ENCODE results near the gene PRKCB.

PRKCB gene

DNA sequence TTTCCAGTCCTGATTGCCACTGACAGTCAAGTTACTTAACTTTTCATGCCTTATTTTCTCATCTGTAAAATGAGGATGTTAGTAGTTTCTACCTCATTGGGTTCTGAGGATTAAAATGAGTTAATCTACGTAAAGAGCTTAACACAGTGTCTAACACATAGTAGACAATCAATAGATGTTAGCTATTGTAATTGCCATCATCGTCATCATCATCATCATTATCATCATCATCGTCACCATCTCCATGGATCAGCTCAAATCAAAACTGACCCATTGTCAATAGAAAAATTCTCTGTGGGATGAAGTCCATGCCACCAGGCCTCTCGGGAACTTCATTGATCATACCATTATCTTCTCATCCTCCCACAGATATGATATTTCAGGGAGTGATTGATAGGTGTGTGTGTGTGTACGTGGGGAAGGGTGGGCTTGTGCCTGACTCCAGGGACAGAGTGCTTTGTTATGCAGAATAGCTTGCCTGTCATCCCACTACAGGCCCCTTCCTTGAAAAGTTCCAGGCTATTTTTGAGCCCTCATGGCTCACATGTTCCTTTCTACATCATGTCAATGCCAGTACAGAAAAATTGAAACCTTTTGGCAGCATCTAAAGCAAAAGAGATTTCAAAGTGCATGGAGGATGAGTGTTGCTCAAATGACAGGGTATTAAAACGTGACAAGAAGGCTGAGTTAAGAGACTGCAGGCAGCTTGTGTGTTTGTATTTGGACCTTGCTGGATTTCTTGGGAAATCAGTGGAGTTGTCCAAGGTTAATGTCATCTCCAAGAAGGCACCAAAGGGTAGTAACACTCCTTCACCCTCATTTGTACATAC is 133.9 kb downstream of the PRKCB start:
- Histone ChIP-seq H3K27ac (ENCODE audit: poor library complexity, severe bottlenecking) (no peak overlapping the region), H3K36me3 (ENCODE audit: low read depth) (no peaks in the 10 kb centered on the region), H3K9me3 (ENCODE audit: severe bottlenecking) (no peaks in the 10 kb centered on the region), H3K27me3 (ENCODE audit: insufficient read depth, poor library complexity, severe bottlenecking) (peaks cover 3% of the 10 kb centered on the region), H3K4me1 (ENCODE audit: insufficient read depth, poor library complexity, severe bottlenecking) (no peaks in the 10 kb centered on the region), H3K4me3 (ENCODE audit: severe bottlenecking) (no peak overlapping the region)
- TF ChIP-seq, protein P1, sequence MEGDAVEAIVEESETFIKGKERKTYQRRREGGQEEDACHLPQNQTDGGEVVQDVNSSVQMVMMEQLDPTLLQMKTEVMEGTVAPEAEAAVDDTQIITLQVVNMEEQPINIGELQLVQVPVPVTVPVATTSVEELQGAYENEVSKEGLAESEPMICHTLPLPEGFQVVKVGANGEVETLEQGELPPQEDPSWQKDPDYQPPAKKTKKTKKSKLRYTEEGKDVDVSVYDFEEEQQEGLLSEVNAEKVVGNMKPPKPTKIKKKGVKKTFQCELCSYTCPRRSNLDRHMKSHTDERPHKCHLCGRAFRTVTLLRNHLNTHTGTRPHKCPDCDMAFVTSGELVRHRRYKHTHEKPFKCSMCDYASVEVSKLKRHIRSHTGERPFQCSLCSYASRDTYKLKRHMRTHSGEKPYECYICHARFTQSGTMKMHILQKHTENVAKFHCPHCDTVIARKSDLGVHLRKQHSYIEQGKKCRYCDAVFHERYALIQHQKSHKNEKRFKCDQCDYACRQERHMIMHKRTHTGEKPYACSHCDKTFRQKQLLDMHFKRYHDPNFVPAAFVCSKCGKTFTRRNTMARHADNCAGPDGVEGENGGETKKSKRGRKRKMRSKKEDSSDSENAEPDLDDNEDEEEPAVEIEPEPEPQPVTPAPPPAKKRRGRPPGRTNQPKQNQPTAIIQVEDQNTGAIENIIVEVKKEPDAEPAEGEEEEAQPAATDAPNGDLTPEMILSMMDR (IDR thresholded peaks at IDR 0.05; ENCODE audit: poor library complexity, severe bottlenecking) = no peak
- DNase-seq (ENCODE audit: low spot score) = no peak
- ATAC-seq (ENCODE audit: low read depth) = no peak

DNA sequence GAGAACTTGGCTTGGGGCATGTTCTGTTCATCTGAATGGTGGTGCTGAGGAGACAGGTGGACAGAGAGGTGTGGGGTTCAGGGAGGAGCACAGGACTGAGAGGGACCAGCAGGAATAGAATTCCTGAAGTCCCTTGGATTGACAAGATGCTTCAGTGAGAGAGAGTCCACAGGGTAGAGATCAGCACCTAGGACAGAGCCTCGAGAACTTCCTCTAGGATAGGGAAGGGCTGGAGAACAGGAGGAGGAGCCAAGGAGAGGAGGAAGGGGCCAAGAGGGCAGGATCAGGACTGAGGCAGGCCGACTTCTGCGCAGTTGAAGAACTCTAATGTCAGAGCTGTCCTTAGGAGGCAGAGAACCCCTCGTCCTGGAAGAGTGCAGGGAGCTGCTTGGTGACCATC is 138.4 kb downstream of the PRKCB start:
- TF ChIP-seq, protein P1 (IDR thresholded peaks at IDR 0.05; ENCODE audit: poor library complexity, severe bottlenecking) = no peak

DNA sequence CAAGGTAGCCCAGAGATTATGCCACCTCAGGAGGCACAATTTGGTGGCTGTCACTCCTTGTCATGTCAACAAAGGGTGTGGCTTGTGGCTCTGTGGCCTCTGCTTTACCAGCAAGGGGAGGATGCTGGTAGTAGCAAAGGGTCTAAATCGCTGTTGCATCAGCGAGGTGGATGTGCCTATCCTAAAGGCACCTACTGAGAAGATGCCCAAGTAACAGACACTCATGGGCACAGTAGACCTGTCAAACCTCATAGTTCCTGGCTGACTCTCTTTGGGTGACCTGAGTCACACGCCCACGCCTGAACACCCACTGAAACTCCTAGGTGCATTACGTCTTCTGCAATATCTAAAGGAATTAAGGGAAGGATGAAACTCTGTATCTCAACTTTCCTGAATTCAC is 139.5 kb downstream of the PRKCB start:
- TF ChIP-seq, protein P1 (IDR thresholded peaks at IDR 0.05; ENCODE audit: poor library complexity, severe bottlenecking) = no peak
- H3K4me1 ChIP-seq (ENCODE audit: insufficient read depth, poor library complexity, severe bottlenecking) = no peaks in the 10 kb centered on the region
- ATAC-seq (ENCODE audit: low read depth) (no peak), DNase-seq (ENCODE audit: low spot score) (no peak)
- H3K36me3 ChIP-seq (ENCODE audit: low read depth) = no peaks in the 10 kb centered on the region
- H3K27ac ChIP-seq (ENCODE audit: poor library complexity, severe bottlenecking) = no peak overlapping the region
- no peaks in the 10 kb centered on the region for H3K9me3 ChIP-seq (ENCODE audit: severe bottlenecking)
- H3K27me3 ChIP-seq (ENCODE audit: insufficient read depth, poor library complexity, severe bottlenecking) = peaks cover 3% of the 10 kb centered on the region
- H3K4me3 ChIP-seq (ENCODE audit: severe bottlenecking) = no peak overlapping the region

More for the DNA sequence above, 138.4 kb downstream of the PRKCB start:
- H3K27ac ChIP-seq (ENCODE audit: poor library complexity, severe bottlenecking) = no peak overlapping the region
- peaks cover 3% of the 10 kb centered on the region for H3K27me3 ChIP-seq (ENCODE audit: insufficient read depth, poor library complexity, severe bottlenecking)
- DNase-seq (ENCODE audit: low spot score) (no peak), ATAC-seq (ENCODE audit: low read depth) (0 out of 3 replicates have a peak, but pooled peaks have one; percentile 31)
- no peaks in the 10 kb centered on the region for H3K36me3 ChIP-seq (ENCODE audit: low read depth)
- no peak overlapping the region for H3K4me3 ChIP-seq (ENCODE audit: severe bottlenecking)
- H3K9me3 ChIP-seq (ENCODE audit: severe bottlenecking) = no peaks in the 10 kb centered on the region
- H3K4me1 ChIP-seq (ENCODE audit: insufficient read depth, poor library complexity, severe bottlenecking) = no peaks in the 10 kb centered on the region

DNA sequence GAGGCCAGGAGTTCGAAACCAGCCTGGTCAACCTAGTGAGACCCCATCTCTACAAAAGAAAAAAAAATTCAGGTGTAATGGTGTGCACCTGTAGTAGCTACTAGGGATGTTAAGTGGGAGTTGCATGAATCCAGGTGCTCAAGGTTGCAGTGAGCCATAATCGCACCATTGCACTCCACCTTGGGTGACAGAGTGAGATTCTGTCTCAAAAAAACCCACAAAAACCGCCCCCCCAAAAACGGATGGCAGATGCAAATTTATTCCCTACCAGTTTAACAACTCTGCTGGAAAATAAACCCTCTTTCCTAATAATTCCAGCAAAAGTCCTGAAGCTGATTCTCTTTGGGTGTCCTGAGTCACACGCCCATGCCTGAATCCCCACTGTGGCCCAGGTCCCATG is 140.3 kb downstream of the PRKCB start:
- TF ChIP-seq, protein P1 (IDR thresholded peaks at IDR 0.05; ENCODE audit: poor library complexity, severe bottlenecking) = no peak
- no peak for ATAC-seq (ENCODE audit: low read depth)
- H3K36me3 ChIP-seq (ENCODE audit: low read depth) = no peaks in the 10 kb centered on the region

DNA sequence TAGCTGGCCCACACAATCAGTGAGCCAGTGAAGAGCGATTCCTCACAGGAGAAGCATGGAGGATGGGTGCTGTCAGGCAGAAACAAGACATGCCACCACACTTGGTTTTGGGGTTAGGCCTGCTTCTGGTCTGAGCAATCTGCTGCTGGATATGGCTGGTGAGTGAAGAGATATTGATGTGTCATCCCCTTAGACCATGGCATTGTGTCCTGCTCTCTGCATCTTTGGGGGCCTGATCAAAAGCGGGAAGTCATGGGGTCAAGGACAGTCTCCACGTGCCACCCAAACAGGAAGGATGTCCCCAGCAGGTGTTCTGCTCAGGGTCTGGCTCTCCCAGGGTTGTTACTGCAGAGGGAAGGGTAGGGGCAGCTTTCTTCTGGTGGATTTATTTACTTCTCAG is 140.7 kb downstream of the PRKCB start:
- no peak for ATAC-seq (ENCODE audit: low read depth)
- TF ChIP-seq, protein P1 (IDR thresholded peaks at IDR 0.05; ENCODE audit: poor library complexity, severe bottlenecking) = no peak
- Histone ChIP-seq H3K4me3 (ENCODE audit: severe bottlenecking) (no peak overlapping the region), H3K36me3 (ENCODE audit: low read depth) (no peaks in the 10 kb centered on the region), H3K9me3 (ENCODE audit: severe bottlenecking) (no peaks in the 10 kb centered on the region), H3K4me1 (ENCODE audit: insufficient read depth, poor library complexity, severe bottlenecking) (no peaks in the 10 kb centered on the region), H3K27ac (ENCODE audit: poor library complexity, severe bottlenecking) (no peak overlapping the region), H3K27me3 (ENCODE audit: insufficient read depth, poor library complexity, severe bottlenecking) (peaks cover 3% of the 10 kb centered on the region)
- DNase-seq (ENCODE audit: low spot score) = no peak

More for the DNA sequence above, 140.3 kb downstream of the PRKCB start:
- no peaks in the 10 kb centered on the region for H3K4me1 ChIP-seq (ENCODE audit: insufficient read depth, poor library complexity, severe bottlenecking)
- no peak for DNase-seq (ENCODE audit: low spot score)
- no peaks in the 10 kb centered on the region for H3K9me3 ChIP-seq (ENCODE audit: severe bottlenecking)
- H3K27me3 ChIP-seq (ENCODE audit: insufficient read depth, poor library complexity, severe bottlenecking) = peaks cover 3% of the 10 kb centered on the region
- H3K27ac ChIP-seq (ENCODE audit: poor library complexity, severe bottlenecking) = no peak overlapping the region
- no peak overlapping the region for H3K4me3 ChIP-seq (ENCODE audit: severe bottlenecking)

Data from RWPE2 (cell line).